Measurements from ENCODE around the gene CALML4. TPM values are rescaled to one million over a fixed set of nuclear protein-coding genes. Genes with fewer than 3 reads are reported as not detected.

Gene CALML4
- total RNA-seq, 4 donors from 2014 or later = 8.6 to 10.3 (median 9.0) TPM

DNA sequence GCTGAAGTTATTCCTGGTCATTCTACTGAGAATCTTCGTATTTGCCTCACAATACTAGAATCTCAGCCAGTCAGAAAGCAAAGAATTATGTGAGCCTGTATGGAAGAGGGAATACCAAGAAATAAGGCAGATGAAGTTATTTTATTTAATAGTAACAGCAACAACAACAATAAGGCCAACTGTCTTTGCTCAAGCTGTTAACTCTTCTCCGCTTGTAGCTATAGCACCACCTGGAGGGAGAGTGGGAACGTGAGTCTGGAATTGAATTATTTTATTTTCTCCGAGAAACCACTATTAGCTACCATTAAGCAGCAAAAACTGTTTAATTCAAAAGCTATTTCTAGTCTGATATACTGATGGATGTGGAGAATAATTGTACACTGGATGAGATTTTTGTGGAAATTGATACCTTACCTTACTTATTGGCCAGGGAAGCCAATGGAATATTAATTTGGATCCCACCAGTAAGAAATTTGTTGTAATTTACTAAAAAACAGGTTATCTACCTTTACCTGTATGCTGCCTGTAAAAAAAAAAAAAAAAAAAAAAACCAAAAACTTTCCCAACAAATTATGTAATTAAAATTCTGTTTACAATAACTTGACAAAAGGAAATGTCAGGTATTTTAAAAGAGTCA is 50.1 kb downstream of the CALML4 start:
- ATAC-seq (ENCODE audit: low FRiP score) = no peak
- no peak for DNase-seq (ENCODE audit: low spot score)
- TF ChIP-seq, protein P1, sequence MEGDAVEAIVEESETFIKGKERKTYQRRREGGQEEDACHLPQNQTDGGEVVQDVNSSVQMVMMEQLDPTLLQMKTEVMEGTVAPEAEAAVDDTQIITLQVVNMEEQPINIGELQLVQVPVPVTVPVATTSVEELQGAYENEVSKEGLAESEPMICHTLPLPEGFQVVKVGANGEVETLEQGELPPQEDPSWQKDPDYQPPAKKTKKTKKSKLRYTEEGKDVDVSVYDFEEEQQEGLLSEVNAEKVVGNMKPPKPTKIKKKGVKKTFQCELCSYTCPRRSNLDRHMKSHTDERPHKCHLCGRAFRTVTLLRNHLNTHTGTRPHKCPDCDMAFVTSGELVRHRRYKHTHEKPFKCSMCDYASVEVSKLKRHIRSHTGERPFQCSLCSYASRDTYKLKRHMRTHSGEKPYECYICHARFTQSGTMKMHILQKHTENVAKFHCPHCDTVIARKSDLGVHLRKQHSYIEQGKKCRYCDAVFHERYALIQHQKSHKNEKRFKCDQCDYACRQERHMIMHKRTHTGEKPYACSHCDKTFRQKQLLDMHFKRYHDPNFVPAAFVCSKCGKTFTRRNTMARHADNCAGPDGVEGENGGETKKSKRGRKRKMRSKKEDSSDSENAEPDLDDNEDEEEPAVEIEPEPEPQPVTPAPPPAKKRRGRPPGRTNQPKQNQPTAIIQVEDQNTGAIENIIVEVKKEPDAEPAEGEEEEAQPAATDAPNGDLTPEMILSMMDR (IDR thresholded peaks at IDR 0.05) = no peak

DNA sequence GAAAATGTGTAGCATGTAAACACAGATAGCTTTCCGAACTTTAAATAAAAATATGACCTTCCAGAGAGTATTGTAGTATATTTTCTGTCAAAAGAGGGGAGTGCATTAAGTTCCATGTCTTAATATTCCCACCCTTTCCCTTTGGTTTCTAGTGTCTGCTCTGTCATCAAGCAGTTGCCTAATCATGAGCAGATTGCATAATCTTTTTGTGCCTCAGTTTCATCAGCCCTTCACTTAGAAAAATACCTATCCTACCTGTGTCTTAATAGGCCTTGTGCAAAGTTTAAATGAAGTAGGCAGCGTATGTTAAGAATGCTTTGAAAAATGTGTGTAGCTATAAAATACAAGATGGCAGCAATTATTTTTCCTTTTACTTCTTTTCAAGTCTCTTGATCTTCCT is 52.8 kb downstream of the CALML4 start:
- TF ChIP-seq, protein P1 (IDR thresholded peaks at IDR 0.05) = no peak
- DNase-seq (ENCODE audit: low spot score) = no peak
- ATAC-seq (ENCODE audit: low FRiP score) = no peak

DNA sequence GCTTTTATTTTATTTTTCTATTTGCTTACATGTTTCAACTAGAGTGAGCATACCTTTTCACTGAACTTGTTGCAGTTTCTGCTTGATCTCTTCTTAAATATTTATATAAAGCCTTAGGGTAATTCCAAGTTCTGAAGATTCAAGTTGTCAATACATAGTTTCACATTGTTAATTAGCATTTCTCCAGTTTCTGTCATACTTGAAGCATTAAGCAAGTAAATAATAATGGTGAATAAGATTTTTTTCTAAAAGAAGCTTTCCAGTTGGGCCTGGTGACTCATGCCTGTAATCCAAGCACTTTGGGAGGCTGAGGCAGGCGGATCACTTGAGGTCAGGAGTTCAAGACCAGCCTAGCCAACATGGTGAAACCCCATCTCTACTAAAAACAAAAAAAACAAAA is 53.9 kb downstream of the CALML4 start:
- ATAC-seq (ENCODE audit: low FRiP score) (no peak), DNase-seq (ENCODE audit: low spot score) (no peak)
- TF ChIP-seq, protein P1 (IDR thresholded peaks at IDR 0.05) = no peak

DNA sequence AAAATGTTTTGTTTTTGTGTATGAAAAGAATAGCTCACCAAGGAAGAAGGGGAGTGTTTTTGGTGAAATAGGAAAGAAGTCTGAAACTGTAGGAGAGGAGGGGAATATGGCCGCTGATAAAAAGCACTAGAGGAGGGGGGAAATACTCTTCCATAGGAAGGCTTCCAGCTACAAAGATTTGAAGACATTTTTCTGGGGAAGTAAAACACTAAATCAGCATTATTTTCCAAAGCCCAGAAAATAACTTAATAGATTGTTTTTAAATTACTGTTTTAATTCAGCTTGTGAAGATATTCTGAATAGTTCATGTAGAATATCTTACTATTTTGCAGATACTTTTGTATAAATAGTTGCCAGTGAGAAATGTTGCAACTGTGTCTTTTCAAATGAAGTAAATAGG is 54.9 kb downstream of the CALML4 start:
- DNase-seq (ENCODE audit: low spot score) = no peak
- TF ChIP-seq, protein P1 (IDR thresholded peaks at IDR 0.05) = no peak
- no peak for ATAC-seq (ENCODE audit: low FRiP score)

DNA sequence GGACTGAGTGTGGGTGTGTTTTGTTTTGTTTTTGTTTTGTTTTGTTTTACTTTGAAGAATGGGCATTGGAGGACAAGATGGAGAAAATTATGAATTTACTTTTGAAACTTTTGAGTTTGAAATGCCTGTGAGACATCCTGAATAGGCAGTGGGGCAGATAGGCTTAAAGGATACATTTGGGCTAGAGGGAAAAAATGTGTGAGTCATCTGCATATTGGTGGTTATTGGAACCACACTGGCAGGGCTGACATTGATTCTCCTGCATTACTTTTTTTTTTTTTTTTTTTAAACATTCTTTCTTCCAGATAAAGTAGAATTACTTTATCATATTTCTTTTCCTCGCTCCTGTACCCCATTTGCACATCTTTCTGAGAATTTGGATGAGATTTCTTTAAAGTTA is 56.1 kb downstream of the CALML4 start:
- TF ChIP-seq, protein P1 (IDR thresholded peaks at IDR 0.05) = no peak
- ATAC-seq (ENCODE audit: low FRiP score) = no peak
- no peak for DNase-seq (ENCODE audit: low spot score)

- ATAC-seq (ENCODE audit: low FRiP score) (no peak), DNase-seq (ENCODE audit: low spot score) (no peak)
- TF ChIP-seq, protein P1 (IDR thresholded peaks at IDR 0.05) = no peak
Observed at GRCh38 chr15:68148039-68148438, 57.1 kb downstream of the CALML4 start.

GRCh38 chr15:68145706-68146105 is 59.4 kb downstream of the CALML4 start:
- ATAC-seq (ENCODE audit: low FRiP score) = no peak
- DNase-seq (ENCODE audit: low spot score) = no peak
- TF ChIP-seq, protein P1 (IDR thresholded peaks at IDR 0.05) = no peak

Data from omental fat pad (tissue), 4 donors.